ENCODE results near the gene C10orf90.

The C10orf90 gene

GRCh38 chr10:126524526-126524925 lies 146.0 kb downstream of the C10orf90 start:
- TF ChIP-seq FOXP2 (optimal IDR thresholded peaks at IDR 0.05; ENCODE audit: borderline replicate concordance, extremely low read depth, extremely low read length, insufficient read depth), result no peak
- no peak for TF ChIP-seq POLR2AphosphoS5 (IDR thresholded peaks at IDR 0.05; ENCODE audit: low read depth, low read length)
- no peak for TF ChIP-seq TAF1 (IDR thresholded peaks at IDR 0.05; ENCODE audit: borderline replicate concordance, insufficient read depth, low read length)
- TF ChIP-seq, protein P1, sequence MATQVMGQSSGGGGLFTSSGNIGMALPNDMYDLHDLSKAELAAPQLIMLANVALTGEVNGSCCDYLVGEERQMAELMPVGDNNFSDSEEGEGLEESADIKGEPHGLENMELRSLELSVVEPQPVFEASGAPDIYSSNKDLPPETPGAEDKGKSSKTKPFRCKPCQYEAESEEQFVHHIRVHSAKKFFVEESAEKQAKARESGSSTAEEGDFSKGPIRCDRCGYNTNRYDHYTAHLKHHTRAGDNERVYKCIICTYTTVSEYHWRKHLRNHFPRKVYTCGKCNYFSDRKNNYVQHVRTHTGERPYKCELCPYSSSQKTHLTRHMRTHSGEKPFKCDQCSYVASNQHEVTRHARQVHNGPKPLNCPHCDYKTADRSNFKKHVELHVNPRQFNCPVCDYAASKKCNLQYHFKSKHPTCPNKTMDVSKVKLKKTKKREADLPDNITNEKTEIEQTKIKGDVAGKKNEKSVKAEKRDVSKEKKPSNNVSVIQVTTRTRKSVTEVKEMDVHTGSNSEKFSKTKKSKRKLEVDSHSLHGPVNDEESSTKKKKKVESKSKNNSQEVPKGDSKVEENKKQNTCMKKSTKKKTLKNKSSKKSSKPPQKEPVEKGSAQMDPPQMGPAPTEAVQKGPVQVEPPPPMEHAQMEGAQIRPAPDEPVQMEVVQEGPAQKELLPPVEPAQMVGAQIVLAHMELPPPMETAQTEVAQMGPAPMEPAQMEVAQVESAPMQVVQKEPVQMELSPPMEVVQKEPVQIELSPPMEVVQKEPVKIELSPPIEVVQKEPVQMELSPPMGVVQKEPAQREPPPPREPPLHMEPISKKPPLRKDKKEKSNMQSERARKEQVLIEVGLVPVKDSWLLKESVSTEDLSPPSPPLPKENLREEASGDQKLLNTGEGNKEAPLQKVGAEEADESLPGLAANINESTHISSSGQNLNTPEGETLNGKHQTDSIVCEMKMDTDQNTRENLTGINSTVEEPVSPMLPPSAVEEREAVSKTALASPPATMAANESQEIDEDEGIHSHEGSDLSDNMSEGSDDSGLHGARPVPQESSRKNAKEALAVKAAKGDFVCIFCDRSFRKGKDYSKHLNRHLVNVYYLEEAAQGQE (IDR thresholded peaks at IDR 0.05; ENCODE audit: insufficient read depth in 1 of 2, low read depth in 2 of 2, low read length in 2 of 2), result no peak
- TF ChIP-seq SIN3A (IDR thresholded peaks at IDR 0.05; ENCODE audit: borderline replicate concordance, insufficient read depth, low read length), result no peak

GRCh38 chr10:126523071-126523470 lies 147.4 kb downstream of the C10orf90 start:
- no peak for TF ChIP-seq TAF1 (IDR thresholded peaks at IDR 0.05; ENCODE audit: borderline replicate concordance, insufficient read depth, low read length)
- TF ChIP-seq, protein P1 (IDR thresholded peaks at IDR 0.05; ENCODE audit: insufficient read depth in 1 of 2, low read depth in 2 of 2, low read length in 2 of 2), result no peak
- no peak for TF ChIP-seq SIN3A (IDR thresholded peaks at IDR 0.05; ENCODE audit: borderline replicate concordance, insufficient read depth, low read length)
- TF ChIP-seq POLR2AphosphoS5 (IDR thresholded peaks at IDR 0.05; ENCODE audit: low read depth, low read length), result no peak

DNA sequence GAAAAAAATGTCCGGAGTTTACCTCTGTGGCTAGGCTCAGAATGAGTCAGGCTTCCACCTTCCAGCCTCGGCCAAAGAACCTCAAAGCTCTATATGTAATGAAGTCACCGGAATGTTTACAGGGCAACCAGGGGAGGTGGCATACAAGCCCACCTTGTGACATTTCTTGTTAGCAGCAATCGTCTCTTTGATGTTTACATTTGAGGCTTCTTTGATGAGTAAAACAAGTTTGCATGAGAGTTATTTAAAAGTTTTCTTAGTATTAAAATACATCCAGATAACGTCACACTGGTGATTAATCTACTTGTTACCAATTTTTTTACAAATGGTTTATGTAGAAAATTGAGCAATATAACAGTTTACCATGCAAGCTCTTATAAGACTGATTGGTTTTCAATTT lies 149.1 kb downstream of the C10orf90 start:
- no peak for TF ChIP-seq POLR2AphosphoS5 (IDR thresholded peaks at IDR 0.05; ENCODE audit: low read depth, low read length)
- no peak for TF ChIP-seq FOXP2 (optimal IDR thresholded peaks at IDR 0.05; ENCODE audit: borderline replicate concordance, extremely low read depth, extremely low read length, insufficient read depth)
- no peak for TF ChIP-seq TAF1 (IDR thresholded peaks at IDR 0.05; ENCODE audit: borderline replicate concordance, insufficient read depth, low read length)
- TF ChIP-seq, protein P1 (IDR thresholded peaks at IDR 0.05; ENCODE audit: insufficient read depth in 1 of 2, low read depth in 2 of 2, low read length in 2 of 2), result no peak
- no peak for TF ChIP-seq SIN3A (IDR thresholded peaks at IDR 0.05; ENCODE audit: borderline replicate concordance, insufficient read depth, low read length)

DNA sequence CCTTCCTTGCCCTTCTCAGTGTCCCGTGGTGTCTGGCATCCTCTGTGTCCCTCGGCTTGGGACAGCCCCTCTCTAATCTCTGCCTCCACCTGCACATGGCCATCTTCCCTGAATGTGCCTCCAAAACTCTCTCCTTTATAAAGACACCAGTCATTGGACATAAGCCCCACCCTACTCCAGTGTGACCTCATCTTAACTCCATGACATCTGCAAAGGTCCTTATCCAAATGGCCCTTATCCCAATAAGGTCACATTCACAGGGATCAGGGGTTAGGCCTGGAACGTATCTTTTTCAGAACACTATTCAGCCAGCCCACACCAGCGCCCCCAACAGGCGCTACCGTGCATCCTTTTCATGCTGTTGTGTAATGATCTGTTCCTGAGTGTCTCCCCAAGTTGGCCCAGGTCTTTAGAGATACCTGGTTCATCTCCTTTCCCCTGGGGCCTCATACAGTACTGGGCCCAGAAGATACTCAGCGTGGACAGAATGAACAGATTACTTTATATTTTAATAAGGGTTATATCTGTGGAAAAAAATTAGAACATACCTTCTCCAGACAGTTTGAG lies 149.7 kb downstream of the C10orf90 start:
- no peak for TF ChIP-seq FOXP2 (optimal IDR thresholded peaks at IDR 0.05; ENCODE audit: borderline replicate concordance, extremely low read depth, extremely low read length, insufficient read depth)
- TF ChIP-seq SIN3A (IDR thresholded peaks at IDR 0.05; ENCODE audit: borderline replicate concordance, insufficient read depth, low read length), result no peak
- TF ChIP-seq, protein P1 (IDR thresholded peaks at IDR 0.05; ENCODE audit: insufficient read depth in 1 of 2, low read depth in 2 of 2, low read length in 2 of 2), result no peak
- TF ChIP-seq TAF1 (IDR thresholded peaks at IDR 0.05; ENCODE audit: borderline replicate concordance, insufficient read depth, low read length), result no peak
- TF ChIP-seq POLR2AphosphoS5 (IDR thresholded peaks at IDR 0.05; ENCODE audit: low read depth, low read length), result no peak

GRCh38 chr10:126519992-126520391 lies 150.5 kb downstream of the C10orf90 start:
- TF ChIP-seq, protein P1 (IDR thresholded peaks at IDR 0.05; ENCODE audit: insufficient read depth in 1 of 2, low read depth in 2 of 2, low read length in 2 of 2), result no peak
- TF ChIP-seq POLR2AphosphoS5 (IDR thresholded peaks at IDR 0.05; ENCODE audit: low read depth, low read length) (no peak), TAF1 (IDR thresholded peaks at IDR 0.05; ENCODE audit: borderline replicate concordance, insufficient read depth, low read length) (no peak), FOXP2 (optimal IDR thresholded peaks at IDR 0.05; ENCODE audit: borderline replicate concordance, extremely low read depth, extremely low read length, insufficient read depth) (no peak), SIN3A (IDR thresholded peaks at IDR 0.05; ENCODE audit: borderline replicate concordance, insufficient read depth, low read length) (no peak)
